ENCODE results near the gene BMPR1A. TPM values are rescaled to one million over a fixed set of nuclear protein-coding genes. Genes with fewer than 3 reads are reported as not detected.

BMPR1A gene
- total and polyA plus RNA-seq, 10 of the 15 experiments (the other 5 are each of a cell fraction or from before 2014, with no cell fraction given): 2.3 to 22.7 (median 13.1) TPM

- no peak for TF ChIP-seq ZSCAN29 (IDR thresholded peaks at IDR 0.05)
- TF ChIP-seq FOXK2 (IDR thresholded peaks at IDR 0.05): no peak
- no peak for TF ChIP-seq EED (IDR thresholded peaks at IDR 0.05; ENCODE audit: low read depth)
- TF ChIP-seq FOXM1 (IDR thresholded peaks at IDR 0.05; ENCODE audit: low read depth, low read length): no peak
- no peak for TF ChIP-seq PAX5 (IDR thresholded peaks at IDR 0.05; ENCODE audit: borderline replicate concordance, low read depth, low read length)
Observed at GRCh38 chr10:86974484-86974883, 218.1 kb downstream of the BMPR1A start (continued).

- DNase-seq (ENCODE audit: low read depth, low spot score) (no peak), ATAC-seq (no peak), FAIRE-seq (no peak)
- Histone ChIP-seq H3K79me2 (ENCODE audit: control insufficient read depth, insufficient read depth, low read length) (no peaks in the 10 kb centered on the region), H2AFZ (ENCODE audit: control insufficient read depth, low read depth, low read length) (no peak overlapping the region), H3K9ac (ENCODE audit: control insufficient read depth, insufficient read depth, low read length) (no peak overlapping the region), H3K27ac (ENCODE audit: control insufficient read depth, insufficient read depth) (no peak overlapping the region), H3K4me2 (ENCODE audit: control insufficient read depth, insufficient read depth) (no peak overlapping the region), H3K36me3 (ENCODE audit: control insufficient read depth in 2 of 2, insufficient read depth in 2 of 2, low read length in 1 of 2) (no peaks in the 10 kb centered on the region), H3K4me3 (no peak overlapping the region), H3K9me3 (replicated peaks; ENCODE audit: control insufficient read depth, insufficient read depth, low read length) (no peaks in the 10 kb centered on the region), H3K4me1 (ENCODE audit: control insufficient read depth, insufficient read depth, low read length) (peaks cover 4% of the 10 kb centered on the region), H4K20me1 (ENCODE audit: control insufficient read depth, insufficient read depth) (no peaks in the 10 kb centered on the region), H3K27me3 (replicated peaks in 1 of 2; ENCODE audit: control insufficient read depth in 2 of 2, insufficient read depth in 2 of 2, low read length in 1 of 2) (peaks cover 0 to 2% of the 10 kb centered on the region in 2 experiments; a peak in 2 of 4 replicates)
- BruUV-seq (replicated peaks): no TSS peak
- POLR2A ChIA-PET: no interaction called here
- CTCF ChIA-PET: interaction anchor here (0.8 to 1.6 kb wide), 2 partner anchors 10 to 12 kb away, joined by 3 to 5 read pairs; no protein-coding TSS in a partner anchor
- in situ Hi-C loops (cut with MboI) (no loop called here), intact Hi-C loops (cut with micrococcal nuclease; ENCODE audit: unreplicated experiment) (no loop called here)
- SMC1A ChIA-PET (ENCODE audit: uncharacterized antibody, unreplicated experiment): no interaction called here
- RAD21 ChIA-PET (ENCODE audit: unreplicated experiment): no interaction called here
- 68% methylated on average over 5 of the region's 5 CpGs for WGBS (ENCODE audit: insufficient coverage, insufficient replicate concordance, low lambda C conversion rate, missing lambda C conversion rate)
- TF ChIP-seq HSF1 (IDR thresholded peaks at IDR 0.05; ENCODE audit: low read depth, low read length): no peak
- TF ChIP-seq IRF4 (IDR thresholded peaks at IDR 0.05; ENCODE audit: low read depth, low read length): no peak
- no peak for TF ChIP-seq ZNF592 (IDR thresholded peaks at IDR 0.05)
- TF ChIP-seq ZBTB40 (IDR thresholded peaks at IDR 0.05; ENCODE audit: borderline replicate concordance): no peak
- no peak for TF ChIP-seq MXI1 (IDR thresholded peaks at IDR 0.05; ENCODE audit: low read depth, low read length)
- TF ChIP-seq BHLHE40 (IDR thresholded peaks at IDR 0.05; ENCODE audit: borderline replicate concordance in 1 of 2, low read depth in 2 of 2, low read length in 1 of 2): no peak
- no peak for TF ChIP-seq NR2C2 (IDR thresholded peaks at IDR 0.05; ENCODE audit: borderline replicate concordance, control insufficient read depth, insufficient read length, low read depth)
- TF ChIP-seq WRNIP1 (IDR thresholded peaks at IDR 0.05; ENCODE audit: borderline replicate concordance, low read depth, low read length): no peak
Observed at GRCh38 chr10:86976362-86977056, 220.1 kb downstream of the BMPR1A start.

All from GM12878 (cell line).